GM12878 (cell line): ENCODE data around the gene NF1. TPM values are rescaled to one million over a fixed set of nuclear protein-coding genes. Genes with fewer than 3 reads are reported as not detected.

Source experiments
- ATAC-seq: fragments of 200-7000 bp; cut with Tn5 transposase; 3 replicates; pipeline ENCODE4 v1.9.1; 2020; ENCODE audit warnings: mild to moderate bottlenecking, moderate library complexity
- BruUV-seq: library from RNA; stranded (reverse); fragments of 400-500 nt; replicated peaks from 2 replicates; lab custom pipeline; 2021; lab: Mats Ljungman, UMichigan
- CTCF ChIA-PET: fragments of 300-600 bp; sonication (Branson Sonifier 250); formaldehyde crosslinking; extraction: SDS; loops from one replicate; lab custom pipeline; 2021; ENCODE audit warnings: inconsistent platforms; lab: Yijun Ruan, JAX
- POLR2A ChIA-PET: fragments of 350-600 bp; formaldehyde crosslinking; extraction: SDS; loops from one replicate; lab custom pipeline; 2021; ENCODE audit warnings: inconsistent platforms; lab: Charles Lee
- RAD21 ChIA-PET: fragments of 300-600 bp; sonication (Branson Sonifier 250); formaldehyde crosslinking; loops from one replicate; lab custom pipeline; 2023; ENCODE audit warnings: antibody characterized with exemption; ENCODE audit not compliant: unreplicated experiment; lab: Charles Lee
- SMC1A ChIA-PET: fragments of 300-600 bp; sonication (Branson Sonifier 250); formaldehyde crosslinking; loops from one replicate; lab custom pipeline; 2023; ENCODE audit not compliant: unreplicated experiment, uncharacterized antibody; lab: Charles Lee
- DNase-seq: peaks from one replicate; pipeline ENCODE4 v3.0.0-alpha.2; 2011; ENCODE audit warnings: low read depth, low spot score
- FAIRE-seq: peaks from 3 replicates; lab custom pipeline; 2011; peaks lifted over from hg19 to GRCh38; lab: Jason Lieb, UNC
- H2AFZ ChIP-seq: 2 replicates; pipeline ENCODE4 v1.6.0; 2011; ENCODE audit warnings: low read depth, low read length, control low read depth; ENCODE audit not compliant: control insufficient read depth
- H3K27ac ChIP-seq: 2 replicates; pipeline ENCODE4 v1.5.1; 2011; ENCODE audit warnings: control low read depth; ENCODE audit not compliant: control insufficient read depth, insufficient read depth
- H3K27me3 ChIP-seq, 2 experiments: replicated peaks in 1 of 2; 2 replicates each; pipeline versions ENCODE4 v1.6.0 to v1.6.1; 2011; ENCODE audit warnings: low read length in 1 of 2; ENCODE audit not compliant: control insufficient read depth in 2 of 2, insufficient read depth in 2 of 2
- H3K36me3 ChIP-seq, 2 experiments: 2 replicates each; pipeline ENCODE4 v1.5.1; 2011; ENCODE audit warnings: low read length in 1 of 2; ENCODE audit not compliant: control insufficient read depth in 2 of 2, insufficient read depth in 2 of 2
- H3K4me1 ChIP-seq: 2 replicates; pipeline ENCODE4 v1.6.1; 2011; ENCODE audit warnings: mild to moderate bottlenecking, low read length, moderate library complexity, mixed read lengths; ENCODE audit not compliant: control insufficient read depth, insufficient read depth
- H3K4me2 ChIP-seq: 2 replicates; pipeline ENCODE4 v1.6.0; 2011; ENCODE audit warnings: control low read depth; ENCODE audit not compliant: control insufficient read depth, insufficient read depth
- H3K4me3 ChIP-seq: fragments of 200-600 bp; sonication (generic); 2 replicates; pipeline ENCODE4 v1.5.1; 2016
- H3K79me2 ChIP-seq: 2 replicates; pipeline ENCODE4 v1.6.0; 2011; ENCODE audit warnings: low read length; ENCODE audit not compliant: control insufficient read depth, insufficient read depth
- H3K9ac ChIP-seq: 2 replicates; pipeline ENCODE4 v1.8.0; 2011; ENCODE audit warnings: low read length, control low read depth, mixed read lengths; ENCODE audit not compliant: control insufficient read depth, insufficient read depth
- H3K9me3 ChIP-seq: replicated peaks from 3 replicates; pipeline ENCODE4 v1.5.1; 2011; ENCODE audit warnings: mild to moderate bottlenecking, low read length; ENCODE audit not compliant: control insufficient read depth, insufficient read depth
- H4K20me1 ChIP-seq: 2 replicates; pipeline ENCODE4 v1.6.0; 2011; ENCODE audit not compliant: control insufficient read depth, insufficient read depth
- BCL11A ChIP-seq: IDR thresholded peaks from 2 replicates; pipeline ENCODE4 v1.6.1; 2011; ENCODE audit warnings: low read depth, low read length
- BCLAF1 ChIP-seq: fragments of 450-650 bp; IDR thresholded peaks from 2 replicates; pipeline ENCODE4 v1.6.1; 2017; ENCODE audit warnings: antibody characterized with exemption, mild to moderate bottlenecking, moderate library complexity
- GATAD2B ChIP-seq: fragments of 450-650 bp; conservative IDR thresholded peaks from 2 replicates; pipeline ENCODE4 v1.6.1; 2017; ENCODE audit warnings: low read depth, mild to moderate bottlenecking, moderate library complexity
- MTA3 ChIP-seq: IDR thresholded peaks from 2 replicates; pipeline ENCODE4 v1.6.1; 2012; ENCODE audit warnings: low read length, inconsistent platforms, borderline replicate concordance
- MYC ChIP-seq: IDR thresholded peaks from 2 replicates; pipeline ENCODE4 v1.6.1; 2011; ENCODE audit warnings: mild to moderate bottlenecking, low read length, moderate library complexity, inconsistent platforms; ENCODE audit not compliant: insufficient read depth, insufficient replicate concordance, insufficient read length, severe bottlenecking
- NR2C1 ChIP-seq: fragments of 450-650 bp; IDR thresholded peaks from 2 replicates; pipeline ENCODE4 v1.6.1; 2017; ENCODE audit warnings: antibody characterized with exemption, mild to moderate bottlenecking, moderate library complexity
- POLR2AphosphoS5 ChIP-seq: IDR thresholded peaks from 2 replicates; pipeline ENCODE4 v1.6.1; 2011; ENCODE audit warnings: mild to moderate bottlenecking, low read length, inconsistent platforms
- RELA ChIP-seq: fragments of 450-650 bp; IDR thresholded peaks from 2 replicates; pipeline ENCODE4 v1.8.0; 2014; ENCODE audit warnings: borderline replicate concordance; ENCODE audit not compliant: partially characterized antibody
- RUNX3 ChIP-seq: IDR thresholded peaks from 2 replicates; pipeline ENCODE4 v1.6.1; 2012; ENCODE audit warnings: low read length, inconsistent platforms
- SKIL ChIP-seq: fragments of 450-650 bp; IDR thresholded peaks from 2 replicates; pipeline ENCODE4 v1.6.1; 2017; ENCODE audit warnings: mild to moderate bottlenecking, low read depth, inconsistent platforms; ENCODE audit not compliant: poor library complexity, severe bottlenecking
- STAT3 ChIP-seq: IDR thresholded peaks from 2 replicates; pipeline ENCODE4 v1.6.1; 2011; ENCODE audit warnings: low read depth, low read length, improper control_type of control experiment
- TARDBP ChIP-seq: IDR thresholded peaks from 2 replicates; pipeline ENCODE4 v1.6.1; 2016; ENCODE audit warnings: borderline replicate concordance
- ZBED1 ChIP-seq: IDR thresholded peaks from 2 replicates; pipeline ENCODE4 v1.6.1; 2016; ENCODE audit warnings: borderline replicate concordance
- ZNF207 ChIP-seq: fragments of 450-650 bp; IDR thresholded peaks from 2 replicates; pipeline ENCODE4 v1.6.1; 2014; ENCODE audit warnings: antibody characterized with exemption, mild to moderate bottlenecking, borderline replicate concordance
- ZNF274 ChIP-seq: IDR thresholded peaks from one replicate; pipeline ENCODE4 v1.8.0; 2011; ENCODE audit not compliant: insufficient read length, insufficient read depth
- WGBS: methylation state at CpG from one replicate; pipeline ENCODE4 v1.1.6; 2016; ENCODE audit warnings: low lambda C conversion rate; ENCODE audit not compliant: insufficient replicate concordance, insufficient coverage; ENCODE audit errors: missing lambda C conversion rate; 5-methylcytosine and 5-hydroxymethylcytosine counted together
- in situ Hi-C: fragments of 300-500 bp; cut with MboI; formaldehyde crosslinking; loops from 9 replicates; pipeline ENCODE4 v1.14.3; 2018; ENCODE audit warnings: mixed read lengths
- intact Hi-C: fragments of 100-400 bp; cut with micrococcal nuclease; formaldehyde crosslinking; loops from one replicate; pipeline ENCODE4 v1.14.2; 2022; ENCODE audit not compliant: unreplicated experiment
- polyA plus RNA-seq, 11 experiments: library from polyadenylated mRNA; depleted of rRNA in 4 of 11; unstranded in 6 of 11; stranded (reverse) in 5 of 11; fragments of >200 nt; fragmentation: Nextera tagmentation in 4 of 11; fragmentation: Illumina TruSeq in 1 of 11; extraction: Ambion mirVana in 4 of 11; extraction: Trizol in 1 of 11; gene quantifications; 1 replicate in 1 of 11; 2 replicates in 10 of 11; pipeline versions ENCODE4 v1.2.1 to v1.2.3, GENCODE V29; 2011 to 2016; ENCODE audit warnings: inconsistent platforms in 2 of 11, missing spikeins in 2 of 11, low read depth in 1 of 11
- total RNA-seq, 4 experiments: library from RNA; depleted of rRNA in 3 of 4; stranded (reverse); fragments of >200 nt in 3 of 4; fragmentation: Illumina TruSeq in 1 of 4; extraction: Trizol in 1 of 4; gene quantifications; 2 replicates each; pipeline versions ENCODE4 v1.2.1 to v1.2.3, GENCODE V29; 2013 to 2021
- TF ChIP-seq, protein P1 (sequence below): fragments of 450-650 bp; IDR thresholded peaks from 2 replicates; pipeline ENCODE4 v1.6.1; 2017; ENCODE audit warnings: low read depth, mild to moderate bottlenecking, moderate library complexity
- TF ChIP-seq, protein P2 (sequence below): IDR thresholded peaks from 2 replicates; pipeline ENCODE4 v1.6.1; 2012; ENCODE audit warnings: low read depth, low read length, improper control_type of control experiment

The NF1 gene
- total and polyA plus RNA-seq, 10 of the 15 experiments (the other 5 are each of a cell fraction or from before 2014, with no cell fraction given), result 2.5 to 31.8 (median 16.6) TPM

GRCh38 chr17:31393749-31394146 lies 299.0 kb downstream of the NF1 start:
- ChIA-PET POLR2A (no interaction called here), CTCF (interaction anchor here (0.7 kb wide), 1 partner anchor 87 kb away, joined by 3 read pairs; no protein-coding TSS in a partner anchor), SMC1A (no interaction called here), RAD21 (no interaction called here)
- DNase-seq (no peak), FAIRE-seq (no peak), ATAC-seq (no peak)
- no peaks in the 10 kb centered on the region for H3K79me2 ChIP-seq
- BruUV-seq, result no TSS peak
- H3K27me3 ChIP-seq, result peaks cover 12% of the 10 kb centered on the region in 2 experiments
- H4K20me1 ChIP-seq, result no peaks in the 10 kb centered on the region; the same call in 1 of the 2 replicates
- H2AFZ ChIP-seq, result no peak overlapping the region
- no peaks in the 10 kb centered on the region for H3K4me1 ChIP-seq
- 60% methylated on average over 7 of the region's 7 CpGs for WGBS
- H3K4me2 ChIP-seq, result no peak overlapping the region
- no peak overlapping the region for H3K27ac ChIP-seq
- TF ChIP-seq MYC (no peak), ZNF207 (no peak), STAT3 (no peak), TARDBP (no peak), ZNF274 (no peak), RUNX3 (no peak), ZBED1 (no peak), MTA3 (no peak), POLR2AphosphoS5 (no peak), GATAD2B (no peak), BCL11A (no peak), RELA (no peak), NR2C1 (no peak), BCLAF1 (no peak), SKIL (no peak)
- TF ChIP-seq, protein P1, sequence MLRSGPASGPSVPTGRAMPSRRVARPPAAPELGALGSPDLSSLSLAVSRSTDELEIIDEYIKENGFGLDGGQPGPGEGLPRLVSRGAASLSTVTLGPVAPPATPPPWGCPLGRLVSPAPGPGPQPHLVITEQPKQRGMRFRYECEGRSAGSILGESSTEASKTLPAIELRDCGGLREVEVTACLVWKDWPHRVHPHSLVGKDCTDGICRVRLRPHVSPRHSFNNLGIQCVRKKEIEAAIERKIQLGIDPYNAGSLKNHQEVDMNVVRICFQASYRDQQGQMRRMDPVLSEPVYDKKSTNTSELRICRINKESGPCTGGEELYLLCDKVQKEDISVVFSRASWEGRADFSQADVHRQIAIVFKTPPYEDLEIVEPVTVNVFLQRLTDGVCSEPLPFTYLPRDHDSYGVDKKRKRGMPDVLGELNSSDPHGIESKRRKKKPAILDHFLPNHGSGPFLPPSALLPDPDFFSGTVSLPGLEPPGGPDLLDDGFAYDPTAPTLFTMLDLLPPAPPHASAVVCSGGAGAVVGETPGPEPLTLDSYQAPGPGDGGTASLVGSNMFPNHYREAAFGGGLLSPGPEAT, result no peak
- TF ChIP-seq, protein P2, sequence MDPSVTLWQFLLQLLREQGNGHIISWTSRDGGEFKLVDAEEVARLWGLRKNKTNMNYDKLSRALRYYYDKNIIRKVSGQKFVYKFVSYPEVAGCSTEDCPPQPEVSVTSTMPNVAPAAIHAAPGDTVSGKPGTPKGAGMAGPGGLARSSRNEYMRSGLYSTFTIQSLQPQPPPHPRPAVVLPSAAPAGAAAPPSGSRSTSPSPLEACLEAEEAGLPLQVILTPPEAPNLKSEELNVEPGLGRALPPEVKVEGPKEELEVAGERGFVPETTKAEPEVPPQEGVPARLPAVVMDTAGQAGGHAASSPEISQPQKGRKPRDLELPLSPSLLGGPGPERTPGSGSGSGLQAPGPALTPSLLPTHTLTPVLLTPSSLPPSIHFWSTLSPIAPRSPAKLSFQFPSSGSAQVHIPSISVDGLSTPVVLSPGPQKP, result no peak
- H3K36me3 ChIP-seq, result no peaks in the 10 kb centered on the region
- intact Hi-C loops, result no loop called here
- H3K9ac ChIP-seq, result no peak overlapping the region
- in situ Hi-C loops, result no loop called here
- H3K9me3 ChIP-seq, result no peaks in the 10 kb centered on the region
- H3K4me3 ChIP-seq, result no peak overlapping the region
